H9 (cell line): ENCODE measurements around the gene ZFPM1. TPM values are rescaled to one million over a fixed set of nuclear protein-coding genes. Genes with fewer than 3 reads are reported as not detected.
"Not testable (repeated sequence)": the region's sequence is repeated elsewhere in the genome, so short reads cannot be mapped to it uniquely, and the experiment has no call there.

Experiments
- DNase-seq: peaks from one replicate; pipeline ENCODE4 v3.0.0-alpha.2; 2017
- H2AFZ ChIP-seq: one replicate; pipeline ENCODE4 v1.6.1; 2013; ENCODE audit warnings: mild to moderate bottlenecking, low read length, control low read depth, moderate library complexity
- H2AK5ac ChIP-seq: 2 replicates; pipeline ENCODE4 v1.6.1; 2013; ENCODE audit warnings: low read length, control low read depth, mixed read lengths; ENCODE audit not compliant: insufficient read length
- H2BK120ac ChIP-seq: one replicate; pipeline ENCODE4 v1.6.1; 2013; ENCODE audit warnings: low read depth, mild to moderate bottlenecking, low read length, control low read depth, inconsistent platforms; ENCODE audit not compliant: poor library complexity, severe bottlenecking
- H2BK12ac ChIP-seq: 2 replicates; pipeline ENCODE4 v1.6.1; 2013; ENCODE audit warnings: low read length, control low read depth, mixed read lengths, low read depth; ENCODE audit not compliant: insufficient read length
- H2BK15ac ChIP-seq: 2 replicates; pipeline ENCODE4 v1.6.1; 2013; ENCODE audit warnings: low read depth, low read length, control low read depth
- H2BK20ac ChIP-seq: one replicate; pipeline ENCODE4 v1.6.1; 2013; ENCODE audit warnings: low read depth, mild to moderate bottlenecking, low read length, control low read depth, inconsistent platforms; ENCODE audit not compliant: poor library complexity, severe bottlenecking
- H2BK5ac ChIP-seq: 2 replicates; pipeline ENCODE4 v1.6.1; 2013; ENCODE audit warnings: low read length, control low read depth, mixed read lengths; ENCODE audit not compliant: insufficient read length
- H3K14ac ChIP-seq: 2 replicates; pipeline ENCODE4 v1.6.1; 2013; ENCODE audit warnings: low read length, control low read depth; ENCODE audit not compliant: insufficient read depth
- H3K18ac ChIP-seq: 2 replicates; pipeline ENCODE4 v1.6.1; 2013; ENCODE audit warnings: low read depth, mild to moderate bottlenecking, mixed read lengths, low read length, control low read depth; ENCODE audit not compliant: insufficient read length
- H3K23ac ChIP-seq: 2 replicates; pipeline ENCODE4 v1.6.1; 2013; ENCODE audit warnings: low read length, control low read depth, mixed read lengths, low read depth; ENCODE audit not compliant: insufficient read length
- H3K23me2 ChIP-seq: 2 replicates; pipeline ENCODE4 v1.6.1; 2013; ENCODE audit warnings: low read depth, mild to moderate bottlenecking, mixed read lengths, low read length, control low read depth; ENCODE audit not compliant: insufficient read length, poor library complexity, severe bottlenecking
- H3K27ac ChIP-seq: 2 replicates; pipeline ENCODE4 v1.5.1; 2013; ENCODE audit warnings: low read length, control low read depth, mixed read lengths, low read depth; ENCODE audit not compliant: insufficient read length
- H3K27me3 ChIP-seq: 2 replicates; pipeline ENCODE4 v1.6.1; 2013; ENCODE audit warnings: low read length, control low read depth, inconsistent platforms; ENCODE audit not compliant: insufficient read depth
- H3K4ac ChIP-seq: 2 replicates; pipeline ENCODE4 v1.6.1; 2013; ENCODE audit warnings: low read depth, mild to moderate bottlenecking, control low read depth, inconsistent platforms, low read length, moderate library complexity
- H3K4me1 ChIP-seq: 2 replicates; pipeline ENCODE4 v1.6.1; 2013; ENCODE audit warnings: low read length, control low read depth, inconsistent platforms; ENCODE audit not compliant: insufficient read depth
- H3K4me2 ChIP-seq: 2 replicates; pipeline ENCODE4 v1.6.1; 2013; ENCODE audit warnings: low read length, control low read depth, mixed read lengths; ENCODE audit not compliant: insufficient read length, insufficient read depth
- H3K56ac ChIP-seq: 2 replicates; pipeline ENCODE4 v1.6.1; 2013; ENCODE audit warnings: low read depth, mild to moderate bottlenecking, mixed read lengths, low read length, control low read depth; ENCODE audit not compliant: insufficient read length
- H3K79me1 ChIP-seq: 2 replicates; pipeline ENCODE4 v1.6.1; 2013; ENCODE audit warnings: low read depth, mild to moderate bottlenecking, moderate library complexity, low read length, control low read depth, inconsistent platforms; ENCODE audit not compliant: insufficient read depth, poor library complexity, severe bottlenecking
- H3K79me2 ChIP-seq: 2 replicates; pipeline ENCODE4 v1.6.1; 2013; ENCODE audit warnings: low read length, control low read depth, inconsistent platforms; ENCODE audit not compliant: insufficient read depth
- H3K9ac ChIP-seq: 2 replicates; pipeline ENCODE4 v1.6.1; 2013; ENCODE audit warnings: low read length, control low read depth, mixed read lengths; ENCODE audit not compliant: insufficient read length; ENCODE audit errors: extremely low read depth
- H3K9me3 ChIP-seq: one replicate; pipeline ENCODE4 v1.6.1; 2013; ENCODE audit warnings: low read depth, low read length, inconsistent platforms; ENCODE audit not compliant: control insufficient read depth
- H3T11ph ChIP-seq: one replicate; pipeline ENCODE4 v1.6.1; 2013; ENCODE audit warnings: mild to moderate bottlenecking, low read length, control low read depth, inconsistent platforms
- H4K20me1 ChIP-seq: one replicate; pipeline ENCODE4 v1.6.1; 2013; ENCODE audit not compliant: control insufficient read depth, insufficient read length, insufficient read depth
- H4K5ac ChIP-seq: 2 replicates; pipeline ENCODE4 v1.6.1; 2013; ENCODE audit warnings: low read depth, mild to moderate bottlenecking, mixed read lengths, low read length, control low read depth; ENCODE audit not compliant: insufficient read length
- H4K8ac ChIP-seq: replicated peaks from 2 replicates; pipeline ENCODE4 v1.6.1; 2013; ENCODE audit warnings: low read length, control low read depth, mixed read lengths, low read depth; ENCODE audit not compliant: insufficient read length
- H4K91ac ChIP-seq: 2 replicates; pipeline ENCODE4 v1.6.1; 2013; ENCODE audit warnings: low read depth, mild to moderate bottlenecking, moderate library complexity, mixed read lengths, low read length, control low read depth; ENCODE audit not compliant: insufficient read length
- H3K27ac Mint-ChIP-seq, 3 experiments: 2 replicates in 2 of 3; 3 replicates in 1 of 3; pipeline ENCODE4 v1.8.0; 2020 to 2021; ENCODE audit warnings: mixed read lengths in 3 of 3, mild to moderate bottlenecking in 1 of 3, moderate library complexity in 1 of 3
- H3K27me3 Mint-ChIP-seq: 2 replicates; pipeline ENCODE4 v1.8.0; 2021; ENCODE audit warnings: low read depth, mild to moderate bottlenecking, moderate library complexity, mixed read lengths
- H3K36me3 Mint-ChIP-seq, 3 experiments: 2 replicates in 2 of 3; 3 replicates in 1 of 3; pipeline ENCODE4 v1.8.0; 2020 to 2021; ENCODE audit warnings: low read depth in 3 of 3, mixed read lengths in 3 of 3; ENCODE audit not compliant: insufficient read depth in 1 of 3
- H3K4me1 Mint-ChIP-seq, 2 experiments: 2 replicates each; pipeline ENCODE4 v1.8.0; 2020; ENCODE audit warnings: mixed read lengths in 2 of 2
- H3K4me3 Mint-ChIP-seq, 2 experiments: 2 replicates in 1 of 2; 3 replicates in 1 of 2; pipeline ENCODE4 v1.8.0; 2020 to 2021; ENCODE audit warnings: mild to moderate bottlenecking in 2 of 2, mixed read lengths in 2 of 2, moderate library complexity in 1 of 2
- H3K9me3 Mint-ChIP-seq, 2 experiments: 2 replicates in 1 of 2; 3 replicates in 1 of 2; pipeline ENCODE4 v1.8.0; 2020; ENCODE audit warnings: mild to moderate bottlenecking in 2 of 2, mixed read lengths in 2 of 2, moderate library complexity in 1 of 2
- WGBS: extraction: QIAGEN DNeasy Blood & Tissue Kit; methylation state at CpG from one replicate; pipeline ENCODE4 v1.1.7; 2013; ENCODE audit warnings: missing lambda C conversion rate, low lambda C conversion rate, mixed read lengths; ENCODE audit not compliant: insufficient read length; ENCODE audit errors: extremely low coverage; 5-methylcytosine and 5-hydroxymethylcytosine counted together
- total RNA-seq: library from RNA; stranded (reverse); gene quantifications from 2 replicates; pipeline ENCODE4 v1.2.1, GENCODE V29; 2021

The ZFPM1 gene
- total RNA-seq, 1 experiment from 2014 or later: 3.6 TPM

DNA sequence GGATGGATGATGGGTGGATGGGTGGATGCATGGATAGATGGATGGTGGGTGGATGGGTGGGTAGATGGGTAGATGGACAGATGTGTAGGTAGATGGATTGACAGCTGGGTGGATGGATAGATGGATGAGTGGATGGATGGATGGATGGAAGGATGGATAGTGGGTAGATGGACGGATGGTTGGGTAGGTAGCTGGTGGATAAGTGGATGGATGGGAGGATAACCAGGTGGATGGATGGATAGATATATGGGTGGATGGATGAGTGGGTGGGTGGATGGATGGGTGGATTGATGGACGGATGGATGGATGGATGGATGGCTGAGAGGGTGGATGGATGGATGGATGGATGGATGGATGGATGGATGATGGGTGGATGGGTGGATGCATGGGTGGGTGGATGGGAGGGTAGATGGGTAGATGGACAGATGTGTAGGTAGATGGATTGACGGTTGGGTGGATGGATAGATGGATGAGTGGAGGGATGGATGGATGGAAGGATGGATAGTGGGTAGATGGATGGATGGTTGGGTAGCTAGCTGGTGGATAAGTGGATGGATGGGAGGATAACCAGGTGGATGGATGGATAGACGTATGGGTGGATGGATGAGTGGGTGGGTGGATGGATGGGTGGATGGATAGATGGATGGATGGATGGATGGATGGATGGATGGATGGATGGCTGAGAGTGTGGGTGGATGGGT lies 65.5 kb downstream of the ZFPM1 start:
- H2AK5ac ChIP-seq, H3K4me3 Mint-ChIP-seq, H3K27ac Mint-ChIP-seq, H3K27ac ChIP-seq, H3K4me2 ChIP-seq, H3K79me1 ChIP-seq, H2BK15ac ChIP-seq, H4K8ac ChIP-seq, H4K91ac ChIP-seq, H3T11ph ChIP-seq, H3K4me1 ChIP-seq, H2BK120ac ChIP-seq, H4K5ac ChIP-seq, H2AFZ ChIP-seq, H3K79me2 ChIP-seq, H3K4ac ChIP-seq, H3K56ac ChIP-seq, H3K9ac ChIP-seq, H2BK12ac ChIP-seq, H3K4me1 Mint-ChIP-seq, H3K23me2 ChIP-seq, H4K20me1 ChIP-seq, DNase-seq, H3K27me3 Mint-ChIP-seq, H3K23ac ChIP-seq, H3K9me3 ChIP-seq, H3K14ac ChIP-seq, H2BK20ac ChIP-seq, H2BK5ac ChIP-seq, H3K18ac ChIP-seq, H3K27me3 ChIP-seq: not testable (repeated sequence)
- WGBS: 100% methylated on average over 3 of the region's 4 CpGs
- Mint-ChIP-seq H3K9me3 (peaks cover 10 to 24% of the 10 kb centered on the region in 2 experiments; a peak in 3 of 5 replicates), H3K36me3 (peaks cover 13 to 20% (median 16%) of the 10 kb centered on the region in 3 experiments; a peak in 5 of 7 replicates)
